ENCODE results near the gene EFCAB12. TPM values are rescaled to one million over a fixed set of nuclear protein-coding genes. Genes with fewer than 3 reads are reported as not detected.

Gene EFCAB12
- total RNA-seq, 2 experiments from 2014 or later: 3.2 to 3.4 TPM

DNA sequence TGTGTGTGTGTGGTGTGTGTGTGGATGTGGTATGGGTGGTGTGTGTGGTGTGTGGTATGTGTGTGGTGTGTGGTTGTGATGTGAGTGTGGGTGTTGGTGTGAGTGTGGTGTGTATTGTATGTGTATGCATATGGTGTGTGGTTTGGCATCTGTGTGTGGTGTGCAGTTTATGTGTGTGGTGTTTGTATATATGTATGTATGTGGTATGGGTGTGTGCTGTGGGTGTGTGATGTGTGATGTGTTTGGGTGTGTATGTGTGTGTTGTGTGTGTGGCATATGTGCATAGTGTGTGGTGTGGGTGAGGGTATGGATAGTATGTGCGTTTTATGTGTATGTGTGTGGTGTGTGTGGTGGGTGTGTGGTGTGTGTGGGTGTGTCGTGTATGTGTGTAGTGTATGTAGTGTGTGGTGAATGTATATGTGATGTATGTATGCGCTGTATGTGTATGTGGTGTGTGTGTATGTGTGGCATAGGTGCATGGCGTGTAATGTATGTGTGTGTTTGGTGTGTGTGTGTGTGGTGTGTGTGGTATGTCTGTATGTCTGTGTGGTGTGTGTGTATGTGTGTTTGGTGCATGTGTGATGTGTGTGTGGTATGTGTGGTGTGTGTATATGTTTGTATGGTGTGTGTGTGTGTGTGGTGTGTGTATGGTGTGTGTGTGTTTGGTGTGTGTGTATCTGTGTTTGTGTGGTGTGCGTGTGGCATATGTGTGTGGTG is 58.0 kb downstream of the EFCAB12 start:
- H3K36me3 ChIP-seq (ENCODE audit: insufficient read depth, low read length): peaks cover 4% of the 10 kb centered on the region
- H3K4me3 Mint-ChIP-seq: no peak overlapping the region
- H3K36me3 Mint-ChIP-seq (ENCODE audit: low read depth): peaks cover 3% of the 10 kb centered on the region
- H3K4me3 ChIP-seq (ENCODE audit: low read length): no peak overlapping the region
- no peak overlapping the region for H3K27ac Mint-ChIP-seq
- TF ChIP-seq, protein P1, sequence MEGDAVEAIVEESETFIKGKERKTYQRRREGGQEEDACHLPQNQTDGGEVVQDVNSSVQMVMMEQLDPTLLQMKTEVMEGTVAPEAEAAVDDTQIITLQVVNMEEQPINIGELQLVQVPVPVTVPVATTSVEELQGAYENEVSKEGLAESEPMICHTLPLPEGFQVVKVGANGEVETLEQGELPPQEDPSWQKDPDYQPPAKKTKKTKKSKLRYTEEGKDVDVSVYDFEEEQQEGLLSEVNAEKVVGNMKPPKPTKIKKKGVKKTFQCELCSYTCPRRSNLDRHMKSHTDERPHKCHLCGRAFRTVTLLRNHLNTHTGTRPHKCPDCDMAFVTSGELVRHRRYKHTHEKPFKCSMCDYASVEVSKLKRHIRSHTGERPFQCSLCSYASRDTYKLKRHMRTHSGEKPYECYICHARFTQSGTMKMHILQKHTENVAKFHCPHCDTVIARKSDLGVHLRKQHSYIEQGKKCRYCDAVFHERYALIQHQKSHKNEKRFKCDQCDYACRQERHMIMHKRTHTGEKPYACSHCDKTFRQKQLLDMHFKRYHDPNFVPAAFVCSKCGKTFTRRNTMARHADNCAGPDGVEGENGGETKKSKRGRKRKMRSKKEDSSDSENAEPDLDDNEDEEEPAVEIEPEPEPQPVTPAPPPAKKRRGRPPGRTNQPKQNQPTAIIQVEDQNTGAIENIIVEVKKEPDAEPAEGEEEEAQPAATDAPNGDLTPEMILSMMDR (IDR thresholded peaks at IDR 0.05): no peak
- H3K27me3 Mint-ChIP-seq: no peaks in the 10 kb centered on the region
- H3K9me3 ChIP-seq (ENCODE audit: control insufficient read depth in 1 of 2, insufficient read depth in 1 of 2, low read length in 2 of 2): no peaks in the 10 kb centered on the region
- CTCF ChIA-PET: no interaction called here
- H3K27me3 ChIP-seq (ENCODE audit: control insufficient read depth in 1 of 2, insufficient read depth in 2 of 2, low read length in 2 of 2): no peaks in the 10 kb centered on the region
- H3K9me3 Mint-ChIP-seq: no peaks in the 10 kb centered on the region
- POLR2A ChIA-PET: no interaction called here
- H3K27ac ChIP-seq (ENCODE audit: low read depth in 1 of 2, low read length in 2 of 2): no peak overlapping the region
- intact Hi-C loops (cut with DNase I, micrococcal nuclease): no loop called here
- H3K4me1 Mint-ChIP-seq (ENCODE audit: low read depth): no peaks in the 10 kb centered on the region
- no peak for DNase-seq
- H3K4me1 ChIP-seq (ENCODE audit: insufficient read depth, low read length): no peaks in the 10 kb centered on the region
- ATAC-seq (ENCODE audit: poor library complexity): no peak

DNA sequence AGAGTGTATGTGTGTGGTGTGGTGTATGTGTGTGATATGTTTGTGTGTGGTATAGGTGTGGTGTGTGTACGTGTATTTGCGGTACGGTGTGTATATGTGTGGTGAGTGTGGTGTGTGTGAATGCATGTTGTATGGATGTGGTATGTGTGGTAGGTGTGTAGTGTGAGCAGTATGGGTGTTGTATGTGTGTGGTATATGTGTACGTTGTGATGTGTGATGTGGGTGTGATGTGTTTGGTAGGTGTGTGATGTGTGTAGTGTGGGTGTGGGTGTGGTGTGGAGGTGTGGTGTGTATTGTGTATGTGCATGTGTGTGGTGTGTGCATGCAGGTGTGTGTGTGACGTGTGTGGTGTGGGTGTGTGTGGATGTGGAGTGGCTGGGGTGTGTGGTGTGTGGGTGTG is 58.7 kb downstream of the EFCAB12 start:
- Mint-ChIP-seq H3K4me1 (ENCODE audit: low read depth) (no peaks in the 10 kb centered on the region), H3K36me3 (ENCODE audit: low read depth) (no peaks in the 10 kb centered on the region), H3K27me3 (no peaks in the 10 kb centered on the region), H3K4me3 (no peak overlapping the region), H3K27ac (no peak overlapping the region), H3K9me3 (no peaks in the 10 kb centered on the region)
- H3K4me1 ChIP-seq (ENCODE audit: insufficient read depth, low read length): no peaks in the 10 kb centered on the region
- intact Hi-C loops (cut with DNase I, micrococcal nuclease): no loop called here
- DNase-seq (no peak), ATAC-seq (ENCODE audit: poor library complexity) (no peak)
- no peaks in the 10 kb centered on the region for H3K27me3 ChIP-seq (ENCODE audit: control insufficient read depth in 1 of 2, insufficient read depth in 2 of 2, low read length in 2 of 2)
- no peaks in the 10 kb centered on the region for H3K9me3 ChIP-seq (ENCODE audit: control insufficient read depth in 1 of 2, insufficient read depth in 1 of 2, low read length in 2 of 2)
- no peak overlapping the region for H3K4me3 ChIP-seq (ENCODE audit: low read length)
- no peak overlapping the region for H3K27ac ChIP-seq (ENCODE audit: low read depth in 1 of 2, low read length in 2 of 2)
- peaks cover 1% of the 10 kb centered on the region for H3K36me3 ChIP-seq (ENCODE audit: insufficient read depth, low read length)
- TF ChIP-seq, protein P1 (IDR thresholded peaks at IDR 0.05): no peak
- POLR2A ChIA-PET: no interaction called here
- CTCF ChIA-PET: no interaction called here

DNA sequence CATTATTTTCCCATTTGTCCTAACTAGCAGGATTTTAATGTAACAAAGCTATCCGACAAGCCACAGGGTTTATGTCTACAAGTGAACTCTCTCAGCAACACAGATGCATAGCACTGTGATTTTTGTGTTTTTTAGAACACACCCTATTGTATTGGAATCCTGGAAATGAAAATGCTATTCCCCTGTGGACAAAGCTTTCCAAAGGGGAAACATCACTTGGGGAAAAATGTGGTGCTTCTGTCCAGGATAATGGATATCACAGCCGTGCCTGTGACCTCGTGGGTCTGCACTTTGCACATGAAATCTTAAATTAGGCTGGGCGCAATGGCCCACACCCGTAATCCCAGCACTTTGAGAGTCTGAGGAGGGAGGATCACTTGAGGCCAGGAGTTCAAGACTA is 60.6 kb downstream of the EFCAB12 start:
- Mint-ChIP-seq H3K9me3 (no peaks in the 10 kb centered on the region), H3K4me1 (ENCODE audit: low read depth) (no peaks in the 10 kb centered on the region), H3K4me3 (no peak overlapping the region), H3K27me3 (no peaks in the 10 kb centered on the region), H3K36me3 (ENCODE audit: low read depth) (no peaks in the 10 kb centered on the region), H3K27ac (no peak overlapping the region)
- Histone ChIP-seq H3K36me3 (ENCODE audit: insufficient read depth, low read length) (no peaks in the 10 kb centered on the region), H3K27me3 (ENCODE audit: control insufficient read depth in 1 of 2, insufficient read depth in 2 of 2, low read length in 2 of 2) (no peaks in the 10 kb centered on the region), H3K4me3 (ENCODE audit: low read length) (no peak overlapping the region), H3K27ac (ENCODE audit: low read depth in 1 of 2, low read length in 2 of 2) (no peak overlapping the region), H3K9me3 (ENCODE audit: control insufficient read depth in 1 of 2, insufficient read depth in 1 of 2, low read length in 2 of 2) (no peaks in the 10 kb centered on the region), H3K4me1 (ENCODE audit: insufficient read depth, low read length) (no peaks in the 10 kb centered on the region)
- no peak for DNase-seq
- POLR2A ChIA-PET: no interaction called here
- CTCF ChIA-PET: no interaction called here
- ATAC-seq (ENCODE audit: poor library complexity): no peak
- TF ChIP-seq, protein P1 (IDR thresholded peaks at IDR 0.05): no peak
- intact Hi-C loops (cut with DNase I, micrococcal nuclease): no loop called here
